Immature natural killer cell (primary cell): ENCODE measurements around the gene ZNF697. TPM values are rescaled to one million over a fixed set of nuclear protein-coding genes. Genes with fewer than 3 reads are reported as not detected.

Experiments
- DNase-seq, 3 donors: peaks; one replicate each; pipeline ENCODE4 v3.0.0; 2022; ENCODE audit warnings: mixed read lengths in 1 of 3
- H3K27ac Mint-ChIP-seq, 6 donors: one replicate each; pipeline ENCODE4 v1.8.0; 2020; ENCODE audit warnings: mixed read lengths in 6 of 6, mild to moderate bottlenecking in 5 of 6, inconsistent platforms in 4 of 6, moderate library complexity in 3 of 6
- H3K27me3 Mint-ChIP-seq, 3 donors: one replicate each; pipeline ENCODE4 v1.8.0; 2020 to 2021; ENCODE audit warnings: low read depth in 3 of 3, mild to moderate bottlenecking in 3 of 3, mixed read lengths in 3 of 3, moderate library complexity in 3 of 3, inconsistent platforms in 1 of 3
- H3K36me3 Mint-ChIP-seq, 3 donors: one replicate each; pipeline ENCODE4 v1.8.0; 2020; ENCODE audit warnings: mixed read lengths in 3 of 3, inconsistent platforms in 2 of 3, mild to moderate bottlenecking in 2 of 3
- H3K4me1 Mint-ChIP-seq, 2 donors: one replicate each; pipeline ENCODE4 v1.8.0; 2020; ENCODE audit warnings: inconsistent platforms in 2 of 2, mild to moderate bottlenecking in 2 of 2, mixed read lengths in 2 of 2, moderate library complexity in 1 of 2
- H3K4me3 Mint-ChIP-seq, 5 donors: one replicate each; pipeline ENCODE4 v1.8.0; 2020; ENCODE audit warnings: mild to moderate bottlenecking in 5 of 5, mixed read lengths in 5 of 5, inconsistent platforms in 3 of 5, moderate library complexity in 3 of 5
- H3K9me3 Mint-ChIP-seq, 6 donors: one replicate each; pipeline ENCODE4 v1.8.0; 2020; ENCODE audit warnings: mild to moderate bottlenecking in 6 of 6, mixed read lengths in 6 of 6, inconsistent platforms in 4 of 6, moderate library complexity in 3 of 6
- polyA plus RNA-seq, 3 donors: library from polyadenylated mRNA; unstranded; fragments of 300-500 nt; fragmentation: Illumina TruSeq; gene quantifications; one replicate each; pipeline ENCODE4 v1.2.3, GENCODE V29; 2021

ZNF697 gene
- polyA plus RNA-seq, 3 donors from 2014 or later: not detected

DNA sequence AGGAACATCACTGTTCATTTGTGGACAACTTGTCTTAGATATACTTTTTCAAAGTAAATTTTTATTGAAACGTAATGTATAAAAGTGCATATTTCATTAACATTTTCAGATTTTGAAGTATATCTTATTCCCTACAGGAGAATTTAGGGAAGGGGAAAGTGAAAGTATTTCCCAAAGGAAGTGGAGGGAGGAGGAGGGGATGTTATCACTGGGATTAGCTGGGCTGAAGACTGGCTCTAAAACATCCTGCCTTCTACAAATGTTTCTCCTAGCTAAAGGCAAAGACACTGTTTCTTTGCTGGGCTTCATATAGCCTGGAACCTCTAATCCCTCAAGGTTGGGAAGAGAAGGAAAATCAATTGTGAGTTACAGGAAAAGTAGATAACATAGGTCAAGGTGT lies 7.1 kb upstream of the ZNF697 start:
- Mint-ChIP-seq H3K9me3 (peaks cover 0 to 1% (median 0%) of the 10 kb centered on the region in 6 donors), H3K27ac (no peak overlapping the region), H3K36me3 (no peaks in the 10 kb centered on the region), H3K27me3 (peaks cover 0 to 13% (median 8%) of the 10 kb centered on the region in 3 donors), H3K4me1 (no peaks in the 10 kb centered on the region), H3K4me3 (no peak overlapping the region)
- no peak for DNase-seq

DNA sequence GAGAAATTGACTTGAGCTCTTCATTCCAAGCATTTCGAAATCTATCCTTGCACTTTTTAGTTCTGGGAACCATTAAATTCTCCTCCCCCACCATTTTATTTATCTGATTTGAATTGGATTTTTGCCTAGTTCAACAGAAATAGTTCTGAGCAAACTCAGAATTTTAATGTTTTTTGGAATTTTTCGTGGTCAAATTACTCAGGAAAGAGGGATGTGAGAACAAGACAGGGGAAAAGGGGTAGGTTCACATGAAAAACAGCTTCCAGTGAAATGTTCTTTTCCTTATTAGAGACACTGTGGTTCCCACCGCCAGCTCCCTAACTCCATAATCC lies 5.7 kb upstream of the ZNF697 start:
- H3K4me3 Mint-ChIP-seq: no peak overlapping the region
- H3K9me3 Mint-ChIP-seq: peaks cover 0 to 1% (median 0%) of the 10 kb centered on the region in 6 donors
- no peaks in the 10 kb centered on the region for H3K36me3 Mint-ChIP-seq
- peaks cover 4 to 22% (median 9%) of the 10 kb centered on the region in 3 donors for H3K27me3 Mint-ChIP-seq
- no peak for DNase-seq
- no peak overlapping the region for H3K27ac Mint-ChIP-seq
- H3K4me1 Mint-ChIP-seq: peaks cover 4% of the 10 kb centered on the region in 2 donors

DNA sequence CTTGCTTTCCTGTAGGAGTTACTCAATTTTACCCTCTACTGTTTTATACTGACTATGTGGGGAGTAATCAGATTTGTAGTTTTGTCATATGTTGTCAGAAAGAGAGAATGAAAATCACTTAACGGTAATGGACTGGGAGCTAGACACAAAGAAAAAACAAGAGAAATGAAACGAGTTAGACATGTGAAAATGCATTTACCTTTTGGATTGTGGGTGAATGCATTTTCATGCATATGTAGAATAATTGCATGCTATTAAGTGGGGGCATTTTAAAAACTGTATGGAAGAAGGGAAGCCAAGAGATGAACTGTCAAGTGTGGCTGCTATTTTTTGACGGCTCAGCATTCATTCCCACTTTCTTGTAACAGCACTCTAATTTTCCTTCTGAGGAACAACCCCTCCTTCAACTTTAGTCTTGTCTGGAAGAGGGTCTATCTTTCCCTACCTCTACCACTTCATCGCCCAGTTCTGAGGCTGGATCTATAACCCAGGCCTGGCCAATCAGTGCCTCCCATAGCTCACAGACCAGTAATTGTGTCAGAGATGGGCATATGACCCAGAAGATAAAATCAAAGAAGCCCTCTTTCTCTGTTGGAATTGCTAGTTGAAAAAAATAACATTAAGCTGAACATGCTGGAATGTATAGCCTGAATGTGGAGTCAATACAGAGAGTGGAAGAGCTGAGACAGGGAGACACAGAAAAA lies 5.2 kb upstream of the ZNF697 start:
- Mint-ChIP-seq H3K4me3 (no peak overlapping the region), H3K27ac (no peak overlapping the region), H3K9me3 (peaks cover 0 to 1% (median 0%) of the 10 kb centered on the region in 6 donors), H3K27me3 (peaks cover 4 to 25% (median 9%) of the 10 kb centered on the region in 3 donors), H3K4me1 (peaks cover 4 to 6% of the 10 kb centered on the region in 2 donors), H3K36me3 (no peaks in the 10 kb centered on the region)
- no peak for DNase-seq

DNA sequence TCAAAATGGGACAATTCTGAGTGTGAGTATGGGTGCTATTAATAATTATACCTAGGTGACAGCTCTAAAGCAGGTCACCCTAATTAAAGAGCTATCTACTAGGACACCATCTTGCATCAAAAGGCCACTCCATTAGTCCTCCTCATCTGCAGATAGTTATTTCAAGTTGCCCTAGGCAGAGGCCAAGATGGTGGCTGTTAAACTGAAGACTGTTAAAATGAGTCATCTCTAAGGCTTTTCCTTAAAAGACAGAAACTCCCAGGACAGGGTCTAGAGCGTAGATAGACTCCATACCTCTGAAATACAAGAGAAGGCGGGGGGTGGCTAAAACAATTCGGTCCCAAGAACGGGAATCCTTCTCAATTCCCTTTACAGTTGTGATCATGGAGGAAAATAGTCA lies 4.5 kb upstream of the ZNF697 start:
- peaks cover 6 to 7% of the 10 kb centered on the region in 2 donors for H3K4me1 Mint-ChIP-seq
- H3K9me3 Mint-ChIP-seq: peaks cover 0 to 1% (median 0%) of the 10 kb centered on the region in 6 donors
- DNase-seq: no peak
- H3K27ac Mint-ChIP-seq: no peak overlapping the region
- peaks cover 4 to 26% (median 9%) of the 10 kb centered on the region in 3 donors for H3K27me3 Mint-ChIP-seq
- no peaks in the 10 kb centered on the region for H3K36me3 Mint-ChIP-seq
- H3K4me3 Mint-ChIP-seq: no peak overlapping the region

DNA sequence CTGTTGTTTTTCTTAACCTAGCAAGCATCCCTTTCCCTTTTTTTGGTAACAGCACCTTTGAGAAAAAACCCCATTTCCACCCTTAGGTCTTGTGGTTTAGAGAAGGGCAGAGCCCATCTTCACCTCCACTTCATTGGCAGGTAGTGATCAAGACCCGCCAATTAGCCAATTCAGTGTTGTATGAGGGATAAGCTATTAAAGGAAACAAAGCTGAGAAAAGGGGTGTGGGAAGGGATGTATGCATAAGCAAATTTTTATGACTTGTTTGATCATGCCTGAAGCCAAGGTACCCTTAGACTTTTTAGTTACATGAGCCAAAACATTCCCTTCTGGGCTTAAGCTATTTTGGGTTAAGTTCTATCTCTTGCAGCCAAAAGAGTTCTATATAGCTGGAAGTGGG lies 3.6 kb upstream of the ZNF697 start:
- no peak for DNase-seq
- Mint-ChIP-seq H3K4me1 (peaks cover 6 to 11% of the 10 kb centered on the region in 2 donors), H3K36me3 (no peaks in the 10 kb centered on the region), H3K4me3 (no peak overlapping the region), H3K27ac (no peak overlapping the region), H3K9me3 (peaks cover 0 to 1% (median 0%) of the 10 kb centered on the region in 6 donors), H3K27me3 (peaks cover 6 to 33% (median 11%) of the 10 kb centered on the region in 3 donors)

DNA sequence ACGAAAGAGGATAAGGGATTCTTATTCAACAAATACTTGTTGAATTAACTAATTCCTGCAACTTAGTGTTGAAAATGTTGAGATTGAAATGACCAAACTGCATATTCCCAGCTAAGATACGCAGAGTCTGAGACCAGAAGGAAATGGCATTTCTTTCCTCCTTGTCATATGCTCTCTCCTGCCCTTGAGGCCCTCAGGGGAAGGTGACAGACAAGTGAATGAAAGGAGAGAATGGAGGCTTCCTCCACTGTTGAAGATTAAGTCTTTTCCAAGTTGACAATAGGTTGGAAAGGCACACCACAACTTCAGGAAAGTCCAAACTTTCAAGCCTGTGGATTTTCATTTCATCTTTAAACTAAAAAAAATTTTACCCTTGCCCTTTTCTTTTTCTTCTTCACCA lies 3.1 kb upstream of the ZNF697 start:
- no peaks in the 10 kb centered on the region for H3K36me3 Mint-ChIP-seq
- peaks cover 9 to 34% (median 11%) of the 10 kb centered on the region in 3 donors for H3K27me3 Mint-ChIP-seq
- H3K4me1 Mint-ChIP-seq: peaks cover 6 to 11% of the 10 kb centered on the region in 2 donors
- no peak overlapping the region for H3K27ac Mint-ChIP-seq
- no peak for DNase-seq
- H3K4me3 Mint-ChIP-seq: no peak overlapping the region
- H3K9me3 Mint-ChIP-seq: peaks cover 0 to 1% (median 0%) of the 10 kb centered on the region in 6 donors

DNA sequence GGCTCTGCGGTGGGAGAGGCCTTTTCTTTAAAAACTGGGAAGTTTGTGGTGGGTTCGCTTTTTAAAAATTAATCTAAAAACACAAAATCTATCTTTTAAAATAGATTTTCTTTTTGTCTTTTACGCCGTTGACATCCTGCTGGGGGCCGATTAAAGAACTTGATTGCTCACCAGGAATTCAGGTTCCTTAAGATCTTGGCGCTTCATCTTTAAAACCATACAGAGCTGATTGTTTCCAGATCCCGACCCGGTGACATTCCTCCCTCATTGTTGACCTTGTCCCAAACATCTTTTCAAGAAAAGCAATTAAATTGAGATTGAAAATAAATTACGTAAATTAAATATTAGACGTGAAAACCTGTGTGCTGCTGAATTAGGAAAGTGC lies 546 bp upstream of the ZNF697 start:
- Mint-ChIP-seq H3K27me3 (peaks cover 9 to 37% (median 17%) of the 10 kb centered on the region in 3 donors), H3K4me1 (peaks cover 6 to 11% of the 10 kb centered on the region in 2 donors), H3K27ac (no peak overlapping the region)

DNA sequence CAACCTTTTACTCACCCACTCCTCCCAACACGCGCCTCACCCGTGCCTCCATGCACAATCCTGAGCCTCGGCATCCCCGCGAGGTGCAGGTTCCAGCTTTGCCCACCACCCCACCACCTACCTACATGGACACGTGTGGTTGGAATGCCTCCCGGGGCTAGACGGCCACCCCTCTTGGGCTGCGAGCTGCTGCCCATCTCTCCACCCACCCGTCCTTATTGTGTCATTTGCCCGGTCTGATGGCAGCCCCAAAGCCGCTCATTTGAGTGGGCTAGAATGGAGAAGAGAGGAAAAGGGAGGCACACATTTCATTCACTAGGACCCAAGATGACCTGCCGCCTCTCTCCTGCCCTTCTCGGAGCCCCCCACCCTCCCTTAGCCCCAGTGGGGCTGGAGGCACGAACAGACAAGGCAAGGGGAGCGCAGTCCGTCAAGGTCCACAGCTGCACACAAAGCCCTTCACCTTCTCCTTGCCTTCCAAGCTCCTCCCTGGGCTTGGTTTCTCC lies 785 bp downstream of the ZNF697 start:
- Mint-ChIP-seq H3K27me3 (peaks cover 11 to 32% (median 14%) of the 10 kb centered on the region in 3 donors), H3K9me3 (peaks cover 0 to 1% (median 0%) of the 10 kb centered on the region in 6 donors), H3K4me1 (peaks cover 6 to 11% of the 10 kb centered on the region in 2 donors), H3K36me3 (no peaks in the 10 kb centered on the region), H3K27ac (no peak overlapping the region), H3K4me3 (peak overlapping the region; percentile 19 to 64 (median 44))
- no peak for DNase-seq

More for the DNA sequence above, 546 bp upstream of the ZNF697 start:
- no peaks in the 10 kb centered on the region for H3K9me3 Mint-ChIP-seq
- H3K4me3 Mint-ChIP-seq: peak overlapping the region; percentile 39 to 70 (median 50)
- no peaks in the 10 kb centered on the region for H3K36me3 Mint-ChIP-seq
- DNase-seq: no peak

DNA sequence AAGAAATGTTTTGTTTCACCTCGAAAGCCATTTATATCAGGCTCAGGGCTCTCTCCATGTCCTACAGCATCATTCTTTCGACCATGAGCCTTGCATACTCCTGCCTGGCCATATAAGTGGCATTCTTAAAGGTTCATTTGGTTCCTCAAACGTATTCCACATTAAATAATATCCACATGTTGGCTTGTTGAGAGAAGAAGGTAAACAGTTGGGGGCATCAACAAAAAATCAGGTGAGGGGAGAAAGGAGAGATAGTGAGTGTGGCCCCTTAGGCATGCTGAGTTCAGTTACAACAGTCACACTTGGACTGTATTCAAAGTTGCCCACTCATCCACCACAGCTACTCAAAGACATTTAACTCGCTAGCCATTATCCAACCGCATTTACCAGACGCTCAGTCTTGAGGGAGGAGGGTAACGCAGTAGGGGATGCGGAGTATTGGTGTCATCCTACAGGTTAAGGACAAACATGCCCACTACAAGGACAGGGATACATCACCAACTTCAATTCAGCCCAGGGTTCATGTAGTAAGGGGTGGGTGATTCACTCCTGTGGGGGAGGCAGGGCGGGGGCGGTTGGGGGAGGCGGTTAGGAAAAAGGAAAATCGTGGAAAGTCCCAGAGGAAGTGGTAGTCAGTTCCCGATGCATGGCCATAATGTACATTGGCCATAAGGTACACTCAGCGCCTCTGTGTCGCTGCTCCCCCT lies 1.4 kb downstream of the ZNF697 start:
- Mint-ChIP-seq H3K36me3 (no peaks in the 10 kb centered on the region), H3K27ac (no peak overlapping the region), H3K27me3 (peaks cover 11 to 30% (median 14%) of the 10 kb centered on the region in 3 donors), H3K4me1 (peaks cover 6 to 11% of the 10 kb centered on the region in 2 donors), H3K4me3 (peak overlapping the region in 4 of 5 donors; percentile 28 to 62 (median 38)), H3K9me3 (peaks cover 0 to 1% (median 0%) of the 10 kb centered on the region in 6 donors)
- DNase-seq: no peak

DNA sequence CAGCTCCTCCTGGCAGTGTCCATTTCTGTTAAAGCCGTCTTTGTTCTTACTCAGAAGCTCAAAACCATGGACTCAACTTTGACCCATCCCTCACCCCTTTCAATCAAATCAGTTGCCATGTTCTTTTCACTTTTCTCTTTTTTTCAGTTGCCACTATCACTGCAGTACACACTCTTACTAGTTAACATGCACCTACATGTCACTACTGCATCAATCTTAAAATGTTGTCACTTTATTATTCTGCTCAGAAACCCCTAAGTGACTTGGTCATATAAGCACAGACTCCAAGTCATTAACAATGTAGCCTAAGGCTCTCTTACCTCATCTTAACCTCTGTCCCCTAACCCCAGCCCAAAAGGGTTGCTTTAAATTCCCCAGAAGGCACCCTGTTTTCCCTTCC lies 9.0 kb downstream of the ZNF697 start:
- Mint-ChIP-seq H3K36me3 (peaks cover 0 to 6% (median 0%) of the 10 kb centered on the region in 3 donors), H3K27ac (no peak overlapping the region), H3K9me3 (peaks cover 0 to 2% (median 0%) of the 10 kb centered on the region in 6 donors), H3K4me3 (no peak overlapping the region), H3K27me3 (peaks cover 0 to 4% (median 0%) of the 10 kb centered on the region in 3 donors), H3K4me1 (no peaks in the 10 kb centered on the region)
- DNase-seq: no peak

DNA sequence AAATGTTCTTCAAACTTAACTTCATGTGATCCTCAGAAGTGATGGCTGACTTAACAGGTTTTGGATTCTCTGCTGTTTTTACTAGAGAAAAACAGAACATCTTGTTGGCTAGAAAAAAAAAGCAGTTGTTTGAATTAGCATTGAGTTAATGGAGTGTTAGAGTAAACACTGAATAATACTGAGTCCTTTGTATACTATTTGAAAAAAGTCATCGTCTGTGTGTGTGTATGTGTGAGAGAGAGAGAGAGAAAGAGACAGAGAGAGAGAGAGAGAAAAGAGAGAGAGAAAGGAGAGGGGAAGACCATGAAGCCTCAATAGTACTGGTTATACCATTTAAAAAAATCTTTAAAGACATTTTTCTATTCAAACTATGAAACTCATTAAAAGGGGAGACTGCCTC lies 10.4 kb downstream of the ZNF697 start:
- Mint-ChIP-seq H3K4me1 (no peaks in the 10 kb centered on the region), H3K27ac (no peak overlapping the region), H3K27me3 (peaks cover 2 to 6% (median 5%) of the 10 kb centered on the region in 3 donors), H3K9me3 (peaks cover 0 to 2% (median 0%) of the 10 kb centered on the region in 6 donors), H3K36me3 (peaks cover 0 to 6% (median 0%) of the 10 kb centered on the region in 3 donors), H3K4me3 (no peak overlapping the region)
- no peak for DNase-seq

DNA sequence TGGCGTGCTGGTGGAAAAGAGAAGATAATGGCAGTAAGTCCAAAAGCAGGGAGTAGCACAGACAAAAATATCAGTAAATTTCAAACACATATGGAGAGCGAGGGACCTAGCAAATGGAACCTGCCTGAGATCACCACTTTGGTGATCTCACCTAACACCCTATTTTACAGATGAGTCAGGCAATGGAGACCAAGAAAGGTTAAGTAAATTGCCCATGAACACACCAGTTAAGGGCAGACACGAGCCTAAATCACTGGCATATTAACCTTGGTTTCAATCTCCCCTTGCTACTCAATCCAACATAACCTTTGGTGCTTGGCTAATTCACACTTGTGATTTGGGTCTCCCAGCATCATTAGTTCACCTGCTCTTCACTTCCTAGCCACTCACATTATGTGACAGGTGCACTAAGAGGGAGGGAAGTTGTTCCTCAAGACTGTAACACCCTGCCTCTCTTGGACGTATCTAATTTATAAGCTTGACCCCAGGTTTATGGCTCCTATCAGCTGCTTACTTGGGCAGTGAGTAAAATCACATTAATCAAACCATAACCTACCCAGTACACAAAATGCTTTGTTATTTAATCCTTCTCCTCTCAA lies 11.5 kb downstream of the ZNF697 start:
- no peak overlapping the region for H3K27ac Mint-ChIP-seq
- no peak overlapping the region for H3K4me3 Mint-ChIP-seq
- no peak for DNase-seq
- peaks cover 0 to 2% (median 0%) of the 10 kb centered on the region in 6 donors for H3K9me3 Mint-ChIP-seq
- peaks cover 1 to 9% (median 5%) of the 10 kb centered on the region in 3 donors for H3K27me3 Mint-ChIP-seq
- no peaks in the 10 kb centered on the region for H3K4me1 Mint-ChIP-seq
- peaks cover 0 to 6% (median 0%) of the 10 kb centered on the region in 3 donors for H3K36me3 Mint-ChIP-seq

DNA sequence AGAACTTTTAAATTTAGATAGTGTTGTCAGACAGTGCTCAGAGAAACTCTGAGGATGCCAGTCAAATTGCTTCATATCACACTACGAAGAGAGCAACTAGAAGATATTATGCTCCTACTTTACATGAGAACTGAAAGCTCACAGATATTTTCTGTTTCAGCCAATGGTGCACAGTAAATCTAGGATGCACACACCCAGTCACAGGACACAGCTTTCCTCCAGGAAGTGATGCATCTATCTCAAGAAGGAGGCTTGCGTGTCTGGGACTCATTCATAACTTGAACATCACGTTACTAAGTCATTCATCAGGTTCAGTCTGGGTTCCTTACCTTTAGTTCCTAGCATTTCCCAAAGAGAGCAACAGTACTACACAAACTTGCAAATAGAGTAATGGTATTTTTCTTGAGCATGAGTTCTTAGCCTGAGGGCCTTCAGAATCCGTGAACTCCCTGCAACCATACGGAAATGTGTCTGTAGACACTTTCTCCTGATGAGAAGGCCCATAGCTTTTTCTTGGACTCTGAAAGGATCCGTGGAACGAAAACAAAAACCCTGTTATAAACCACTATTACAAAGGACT lies 12.2 kb downstream of the ZNF697 start:
- H3K4me3 Mint-ChIP-seq: no peak overlapping the region
- DNase-seq: no peak

More for the DNA sequence above, 12.2 kb downstream of the ZNF697 start:
- Mint-ChIP-seq H3K9me3 (peaks cover 0 to 2% (median 0%) of the 10 kb centered on the region in 6 donors), H3K4me1 (no peaks in the 10 kb centered on the region), H3K27ac (no peak overlapping the region), H3K36me3 (peaks cover 0 to 5% (median 0%) of the 10 kb centered on the region in 3 donors), H3K27me3 (peaks cover under 1 to 9% (median 5%) of the 10 kb centered on the region in 3 donors)
